K562 (cell line): ENCODE measurements around the gene FLOT2. TPM values are rescaled to one million over a fixed set of nuclear protein-coding genes. Genes with fewer than 3 reads are reported as not detected.

Experiments
- ATF7 ChIP-seq: fragments of 450-650 bp; IDR thresholded peaks from 2 replicates; pipeline ENCODE4 v1.7.1; 2014; ENCODE audit warnings: mild to moderate bottlenecking, moderate library complexity
- DACH1 ChIP-seq: fragments of 450-650 bp; IDR thresholded peaks from 2 replicates; pipeline ENCODE4 v1.6.1; 2018; ENCODE audit not compliant: partially characterized antibody
- FOXA3 ChIP-seq, 2 experiments: fragments of 450-650 bp in 1 of 2; sonication (generic) in 1 of 2; formaldehyde crosslinking; IDR thresholded peaks in 1 of 2; conservative IDR thresholded peaks in 1 of 2; 2 replicates each; pipeline versions ENCODE4 v1.4.0 to v1.8.0; 2020 to 2022; ENCODE audit warnings: mild to moderate bottlenecking in 2 of 2, missing genetic modification reagents in 1 of 2
- GTF2B ChIP-seq: IDR thresholded peaks from 2 replicates; pipeline ENCODE4 v1.6.1; 2011; ENCODE audit not compliant: insufficient read length; ENCODE audit errors: extremely low read depth
- HCFC1 ChIP-seq: IDR thresholded peaks from 2 replicates; pipeline ENCODE4 v1.6.1; 2012; ENCODE audit warnings: low read depth, low read length, improper control_type of control experiment
- HDAC8 ChIP-seq: fragments of 450-650 bp; IDR thresholded peaks from 2 replicates; pipeline ENCODE4 v1.6.1; 2016; ENCODE audit warnings: mild to moderate bottlenecking, missing genetic modification characterization, moderate library complexity, missing compliant biosample characterization
- KLF10 ChIP-seq: fragments of 250-450 bp; sonication (Bioruptor Pico); IDR thresholded peaks from 2 replicates; pipeline ENCODE4 v1.6.1; 2021; ENCODE audit warnings: matching md5 sums
- LEF1 ChIP-seq: fragments of 450-650 bp; IDR thresholded peaks from 2 replicates; pipeline ENCODE4 v1.6.1; 2016; ENCODE audit warnings: mild to moderate bottlenecking
- MTA1 ChIP-seq: fragments of 450-650 bp; IDR thresholded peaks from 2 replicates; pipeline ENCODE4 v1.6.1; 2017; ENCODE audit warnings: borderline replicate concordance
- MTA2 ChIP-seq: fragments of 450-650 bp; IDR thresholded peaks from 2 replicates; pipeline ENCODE4 v1.6.1; 2016; ENCODE audit warnings: low read depth
- MYC ChIP-seq, 2 experiments: fragments of 250-450 bp in 1 of 2; sonication (Bioruptor Pico) in 1 of 2; IDR thresholded peaks; 2 replicates each; pipeline versions ENCODE4 v1.5.1 to v1.6.1; 2012 to 2021; ENCODE audit warnings: low read depth in 2 of 2, borderline replicate concordance in 1 of 2, improper control_type of control experiment in 1 of 2, low read length in 1 of 2, mild to moderate bottlenecking in 1 of 2, moderate library complexity in 1 of 2
- PML ChIP-seq: IDR thresholded peaks from 2 replicates; pipeline ENCODE4 v1.6.1; 2012; ENCODE audit warnings: low read length, inconsistent platforms
- PTBP1 ChIP-seq: fragments of 200-400 bp; formaldehyde crosslinking; IDR thresholded peaks from 2 replicates; pipeline ENCODE4 v1.6.1; 2017; ENCODE audit warnings: low read depth, low read length
- PURB ChIP-seq: sonication (generic); formaldehyde crosslinking; IDR thresholded peaks from 2 replicates; pipeline ENCODE4 v1.9.0; 2021; ENCODE audit warnings: low read depth, mild to moderate bottlenecking, missing genetic modification reagents
- SLC30A9 ChIP-seq: fragments of 250-450 bp; sonication (Bioruptor Pico); IDR thresholded peaks from 2 replicates; pipeline ENCODE4 v1.8.0; 2022; ENCODE audit warnings: mild to moderate bottlenecking, moderate library complexity
- SMAD1 ChIP-seq: fragments of 150-350 bp; IDR thresholded peaks from 2 replicates; pipeline ENCODE4 v1.6.1; 2014; ENCODE audit warnings: low read length, low read depth; ENCODE audit not compliant: partially characterized antibody
- TSC22D4 ChIP-seq: fragments of 450-650 bp; IDR thresholded peaks from 2 replicates; pipeline ENCODE4 v1.6.1; 2016; ENCODE audit warnings: missing genetic modification characterization, missing biosample characterization, control low read depth
- USF1 ChIP-seq: sonication (generic); formaldehyde crosslinking; IDR thresholded peaks from 2 replicates; pipeline ENCODE4 v1.9.0; 2022; ENCODE audit warnings: mild to moderate bottlenecking, missing genetic modification reagents
- ZBTB26 ChIP-seq: fragments of 450-650 bp; formaldehyde crosslinking; IDR thresholded peaks from 2 replicates; pipeline ENCODE4 v1.4.0; 2022; ENCODE audit warnings: missing genetic modification characterization
- ZKSCAN3 ChIP-seq: fragments of 250-450 bp; sonication (Bioruptor Pico); IDR thresholded peaks from 2 replicates; pipeline ENCODE4 v1.4.0; 2020
- ZKSCAN8 ChIP-seq: fragments of 200-800 bp; sonication (Bioruptor generic); IDR thresholded peaks from 2 replicates; pipeline ENCODE4 v1.6.1; 2016; ENCODE audit warnings: missing genetic modification characterization, missing compliant biosample characterization
- ZNF280A ChIP-seq: fragments of 450-650 bp; IDR thresholded peaks from 2 replicates; pipeline ENCODE4 v1.6.1; 2018; ENCODE audit warnings: mild to moderate bottlenecking, low read depth; ENCODE audit not compliant: partially characterized antibody
- ZNF431 ChIP-seq: sonication (generic); formaldehyde crosslinking; IDR thresholded peaks from 2 replicates; pipeline ENCODE4 v1.8.0; 2022; ENCODE audit warnings: mild to moderate bottlenecking, missing genetic modification reagents
- ZNF75A ChIP-seq: fragments of 450-650 bp; formaldehyde crosslinking; IDR thresholded peaks from 2 replicates; pipeline ENCODE4 v1.4.0; 2020; ENCODE audit warnings: mild to moderate bottlenecking
- ZNF830 ChIP-seq: fragments of 250-450 bp; sonication (Bioruptor Pico); IDR thresholded peaks from 2 replicates; pipeline ENCODE4 v1.5.0; 2021; ENCODE audit warnings: mild to moderate bottlenecking
- polyA plus RNA-seq, 8 experiments: library from polyadenylated mRNA; depleted of rRNA in 4 of 8; stranded (reverse) in 5 of 8; unstranded in 3 of 8; fragments of >200 nt; fragmentation: Nextera tagmentation in 2 of 8; fragmentation: Illumina TruSeq in 1 of 8; extraction: Ambion mirVana in 2 of 8; extraction: Trizol in 1 of 8; gene quantifications; 2 replicates each; pipeline versions ENCODE4 v1.2.1 to v1.2.3, GENCODE V29; 2011 to 2014; ENCODE audit warnings: inconsistent platforms in 1 of 8, missing spikeins in 1 of 8
- total RNA-seq, 7 experiments: library from RNA; depleted of rRNA in 6 of 7; stranded (reverse); fragments of >200 nt in 6 of 7; fragmentation: Illumina TruSeq in 2 of 7; extraction: Trizol in 2 of 7; gene quantifications; 2 replicates each; pipeline versions ENCODE4 v1.2.1 to v1.2.3, GENCODE V29; 2011 to 2021; ENCODE audit warnings: low replicate concordance in 1 of 7

FLOT2 gene
- total and polyA plus RNA-seq, 9 of the 15 experiments (the other 6 are each of a cell fraction or from before 2014, with no cell fraction given): 17.5 to 138 (median 41.7) TPM

- TF ChIP-seq KLF10 (CRISPR knock-in tag) (no peak), HDAC8 (tag) (no peak), GTF2B (no peak), ZKSCAN3 (no peak), LEF1 (peak; percentile 20; the same call in 1 of the 2 replicates), DACH1 (no peak), MTA1 (peak; percentile 25; the same call in 1 of the 2 replicates), ZNF280A (no peak), MYC (IDR thresholded peaks at IDR 0.05; ENCODE audit: low read depth, low read length) (no peak; the same call in 1 of the 2 replicates), MYC (CRISPR knock-in tag; IDR thresholded peaks at IDR 0.05; ENCODE audit: borderline replicate concordance, low read depth) (no peak), ZNF830 (CRISPR knock-in tag) (no peak), ZKSCAN8 (no peak), FOXA3 (CRISPR knock-in tag; conservative IDR thresholded peaks at IDR 0.05 in 1 of 2, IDR thresholded peaks at IDR 0.05 in 1 of 2) (no peak), ZNF431 (no peak), ZNF75A (no peak), MTA2 (no peak), USF1 (CRISPR knock-in tag) (no peak), SLC30A9 (CRISPR knock-in tag) (no peak), PURB (CRISPR knock-in tag) (no peak), PML (peak; percentile 19; the same call in 1 of the 2 replicates), ZBTB26 (CRISPR knock-in tag) (peak; percentile 50; the same call in 1 of the 2 replicates), HCFC1 (0 out of 2 replicates have a peak, but pooled peaks have one; percentile 15), PTBP1 (0 out of 2 replicates have a peak, but pooled peaks have one; percentile 0), TSC22D4 (tag) (no peak), SMAD1 (no peak), ATF7 (no peak)
Observed at GRCh38 chr17:28901866-28902818, 4.6 kb upstream of the FLOT2 start (continued).
